ENCODE measurements around the gene FANCC.

FANCC gene

DNA sequence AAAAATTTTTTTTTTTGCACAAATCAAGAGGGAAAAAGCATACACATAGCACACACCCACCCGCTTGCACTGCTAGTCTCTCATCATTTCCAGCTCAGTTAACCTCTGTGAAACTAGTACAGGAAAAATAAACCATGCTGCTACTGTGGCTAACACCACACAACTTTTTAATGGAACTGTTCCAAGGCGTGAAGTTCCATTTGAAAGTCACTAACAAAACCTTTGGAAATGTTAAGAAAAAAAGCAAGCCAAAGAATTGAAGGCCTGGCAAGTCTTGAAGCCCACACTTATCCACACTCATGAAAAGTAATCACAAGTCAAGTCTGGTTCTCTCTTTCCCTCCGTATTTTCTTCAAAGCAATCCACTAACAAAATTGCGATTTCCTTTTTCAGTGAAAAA, 116.3 kb downstream of the FANCC start:
- no peaks in the 10 kb centered on the region for H3K9me3 ChIP-seq
- no peak for DNase-seq (ENCODE audit: low spot score in 2 of 2)
- no peaks in the 10 kb centered on the region for H3K36me3 ChIP-seq (replicated peaks)
- H3K27me3 ChIP-seq (ENCODE audit: low read depth), result no peaks in the 10 kb centered on the region
- no peak overlapping the region for H3K4me3 ChIP-seq
- in situ Hi-C loops (cut with MboI; ENCODE audit: low sequenced_read_pairs), result no loop called here
- H3K4me1 ChIP-seq, result peaks cover 32% of the 10 kb centered on the region

- in situ Hi-C loops (cut with MboI; ENCODE audit: low sequenced_read_pairs), result no loop called here
- H3K9me3 ChIP-seq, result no peaks in the 10 kb centered on the region
- H3K4me3 ChIP-seq, result no peak overlapping the region
- H3K36me3 ChIP-seq (replicated peaks), result no peaks in the 10 kb centered on the region
- no peak for DNase-seq (ENCODE audit: low spot score in 2 of 2)
- H3K27me3 ChIP-seq (ENCODE audit: low read depth), result no peaks in the 10 kb centered on the region
- peaks cover 6% of the 10 kb centered on the region; the same call in 1 of the 2 replicates for H3K4me1 ChIP-seq
Observed at GRCh38 chr9:95197692-95198271, 119.7 kb downstream of the FANCC start.

DNA sequence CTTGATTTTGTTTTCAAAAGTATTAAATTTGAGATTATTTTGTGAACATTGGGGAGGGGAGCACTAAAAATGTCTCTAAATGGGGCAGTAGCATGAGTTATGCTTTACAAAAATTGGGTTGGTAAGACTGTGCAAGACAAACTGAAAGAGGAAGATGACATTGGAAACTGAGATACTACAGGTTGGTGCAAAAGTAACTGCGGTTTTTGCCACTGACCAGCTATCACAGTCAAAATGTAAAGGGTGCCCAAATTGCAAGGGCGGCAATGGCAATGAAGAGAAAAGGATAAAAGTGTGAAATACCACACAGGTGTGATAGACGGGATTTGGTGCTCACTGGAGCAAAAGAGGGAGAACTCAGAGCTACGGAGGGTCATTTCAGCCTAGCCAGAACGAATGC, 124.0 kb downstream of the FANCC start:
- no peaks in the 10 kb centered on the region for H3K36me3 ChIP-seq (replicated peaks)
- peaks cover 3% of the 10 kb centered on the region; the same call in 1 of the 2 replicates for H3K4me1 ChIP-seq
- no peaks in the 10 kb centered on the region for H3K27me3 ChIP-seq (ENCODE audit: low read depth)
- no peak overlapping the region for H3K4me3 ChIP-seq
- H3K9me3 ChIP-seq, result no peaks in the 10 kb centered on the region
- in situ Hi-C loops (cut with MboI; ENCODE audit: low sequenced_read_pairs), result no loop called here
- no peak for DNase-seq (ENCODE audit: low spot score in 2 of 2)

DNA sequence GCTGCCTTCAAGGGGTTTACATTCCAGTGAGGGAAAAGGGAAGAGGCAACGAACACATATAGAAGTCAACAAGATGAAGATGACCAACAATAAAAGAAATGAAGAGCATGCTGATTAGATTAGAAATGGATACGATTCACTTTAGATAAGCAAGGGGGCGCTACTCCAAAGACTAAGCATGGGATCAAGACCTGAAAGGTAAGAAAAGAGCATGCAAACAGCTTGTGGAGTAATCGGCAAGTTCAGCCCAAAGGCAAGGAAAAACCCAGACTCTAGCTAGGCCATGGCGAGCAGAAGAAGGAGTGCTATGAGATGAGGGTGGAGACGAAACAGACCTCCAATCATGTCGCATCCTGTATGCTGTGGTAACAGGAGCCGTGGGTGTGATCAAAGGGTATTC, 124.4 kb downstream of the FANCC start:
- in situ Hi-C loops (cut with MboI; ENCODE audit: low sequenced_read_pairs), result no loop called here
- Histone ChIP-seq H3K9me3 (no peaks in the 10 kb centered on the region), H3K27me3 (ENCODE audit: low read depth) (no peaks in the 10 kb centered on the region), H3K4me1 (no peaks in the 10 kb centered on the region), H3K36me3 (replicated peaks) (no peaks in the 10 kb centered on the region), H3K4me3 (no peak overlapping the region)
- DNase-seq (ENCODE audit: low spot score in 2 of 2), result no peak

GRCh38 chr9:95192631-95193030, 124.9 kb downstream of the FANCC start:
- Histone ChIP-seq H3K4me1 (no peaks in the 10 kb centered on the region), H3K27me3 (ENCODE audit: low read depth) (no peaks in the 10 kb centered on the region), H3K9me3 (no peaks in the 10 kb centered on the region), H3K4me3 (no peak overlapping the region), H3K36me3 (replicated peaks) (no peaks in the 10 kb centered on the region)
- DNase-seq (ENCODE audit: low spot score in 2 of 2), result no peak
- in situ Hi-C loops (cut with MboI; ENCODE audit: low sequenced_read_pairs), result no loop called here

DNA sequence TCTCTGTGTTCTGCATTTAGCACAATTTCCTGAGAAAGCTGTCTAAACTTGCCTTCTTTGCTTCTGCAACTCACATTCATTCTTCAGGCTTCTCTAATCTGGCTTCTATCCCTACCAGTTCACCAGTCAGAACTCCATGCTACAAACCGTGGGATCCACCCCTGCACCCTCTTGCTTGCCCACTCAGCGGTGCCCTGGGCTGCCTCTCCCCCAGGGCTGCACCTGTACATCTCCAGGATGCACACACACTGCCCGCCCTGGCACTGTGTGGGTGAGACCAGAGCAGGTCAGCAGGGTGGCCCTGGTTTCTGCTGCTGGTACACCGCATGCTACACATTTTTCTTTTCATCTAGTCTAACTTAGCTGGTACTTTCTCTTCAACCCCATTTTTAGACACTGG, 127.1 kb downstream of the FANCC start:
- Histone ChIP-seq H3K9me3 (no peaks in the 10 kb centered on the region), H3K36me3 (replicated peaks) (no peaks in the 10 kb centered on the region), H3K4me3 (no peak overlapping the region), H3K27me3 (ENCODE audit: low read depth) (no peaks in the 10 kb centered on the region), H3K4me1 (no peaks in the 10 kb centered on the region)
- in situ Hi-C loops (cut with MboI; ENCODE audit: low sequenced_read_pairs), result no loop called here
- no peak for DNase-seq (ENCODE audit: low spot score in 2 of 2)

DNA sequence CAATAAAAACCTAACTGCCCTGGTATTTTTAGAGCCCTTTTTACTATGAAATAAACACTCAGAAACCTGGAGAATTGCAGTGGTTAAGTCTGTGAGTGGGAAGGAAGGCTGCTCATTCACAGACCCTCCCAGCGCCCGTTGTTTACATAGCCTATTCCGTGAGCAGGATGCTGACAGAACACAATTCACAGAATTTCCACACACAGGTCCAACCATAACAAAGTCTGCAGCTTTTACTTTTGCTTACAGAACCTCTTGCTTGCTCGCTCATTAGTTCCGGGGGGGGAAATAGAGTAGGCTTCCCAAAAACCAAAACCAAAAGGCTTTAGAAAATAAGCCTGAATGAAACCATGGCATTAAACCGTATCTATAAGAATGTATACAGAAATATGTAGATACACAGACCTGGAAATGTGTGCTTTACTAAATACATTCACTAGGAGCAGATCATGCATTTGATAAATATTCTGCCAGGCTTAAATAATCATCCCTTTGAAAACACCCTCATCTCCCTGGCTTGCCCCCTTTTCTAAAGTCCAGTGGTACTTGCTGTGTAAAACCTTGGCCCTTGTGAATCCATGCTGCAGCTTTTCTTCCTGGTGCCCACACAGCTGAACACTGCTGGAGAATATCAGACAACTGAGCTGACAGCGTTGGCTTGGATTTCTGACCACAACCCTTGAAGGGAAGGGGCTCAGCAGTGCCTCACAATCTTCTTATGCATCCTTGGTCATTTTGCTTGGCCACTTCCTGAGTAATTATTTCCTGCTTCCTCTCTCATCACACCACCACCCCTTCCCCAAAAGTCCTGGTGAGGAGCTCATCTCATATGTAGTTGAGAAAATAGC, 128.0 kb downstream of the FANCC start:
- H3K4me3 ChIP-seq, result no peak overlapping the region

GRCh38 chr9:95188459-95188858, 129.1 kb downstream of the FANCC start:
- Histone ChIP-seq H3K4me1 (no peaks in the 10 kb centered on the region), H3K36me3 (replicated peaks) (no peaks in the 10 kb centered on the region), H3K9me3 (no peaks in the 10 kb centered on the region), H3K4me3 (no peak overlapping the region), H3K27me3 (ENCODE audit: low read depth) (no peaks in the 10 kb centered on the region)
- DNase-seq (ENCODE audit: low spot score in 2 of 2), result no peak
- in situ Hi-C loops (cut with MboI; ENCODE audit: low sequenced_read_pairs), result no loop called here

More for the DNA sequence above, 128.0 kb downstream of the FANCC start:
- no peaks in the 10 kb centered on the region for H3K36me3 ChIP-seq (replicated peaks)
- H3K27me3 ChIP-seq (ENCODE audit: low read depth), result no peaks in the 10 kb centered on the region
- H3K9me3 ChIP-seq, result no peaks in the 10 kb centered on the region
- in situ Hi-C loops (cut with MboI; ENCODE audit: low sequenced_read_pairs), result no loop called here
- DNase-seq (ENCODE audit: low spot score in 2 of 2), result no peak
- no peaks in the 10 kb centered on the region for H3K4me1 ChIP-seq

DNA sequence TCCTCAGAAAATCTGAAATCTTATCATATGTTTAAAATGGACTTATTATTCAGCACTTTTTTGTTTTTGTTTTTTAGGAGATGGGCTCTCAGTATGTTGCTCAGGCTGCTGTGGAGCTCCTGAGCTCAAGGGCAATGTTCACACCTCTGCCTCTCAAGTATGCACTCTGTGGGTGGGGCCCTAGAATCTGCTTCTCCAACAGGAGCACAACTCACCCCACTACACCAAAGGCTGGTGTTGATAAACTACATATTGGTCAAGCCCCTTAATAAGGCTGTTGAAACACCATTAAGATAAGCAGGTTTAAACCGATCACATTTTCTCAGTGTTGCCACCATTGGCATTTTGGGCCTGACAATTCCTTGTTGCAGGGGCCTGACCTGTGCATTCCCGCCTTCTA, 131.6 kb downstream of the FANCC start:
- no peaks in the 10 kb centered on the region for H3K27me3 ChIP-seq (ENCODE audit: low read depth)
- in situ Hi-C loops (cut with MboI; ENCODE audit: low sequenced_read_pairs), result no loop called here
- H3K4me3 ChIP-seq, result no peak overlapping the region
- H3K4me1 ChIP-seq, result no peaks in the 10 kb centered on the region
- no peaks in the 10 kb centered on the region for H3K36me3 ChIP-seq (replicated peaks)
- no peaks in the 10 kb centered on the region for H3K9me3 ChIP-seq
- DNase-seq (ENCODE audit: low spot score in 2 of 2), result no peak

GRCh38 chr9:95182854-95183563, 134.5 kb downstream of the FANCC start:
- Histone ChIP-seq H3K4me1 (no peaks in the 10 kb centered on the region), H3K27me3 (ENCODE audit: low read depth) (no peaks in the 10 kb centered on the region), H3K36me3 (replicated peaks) (no peaks in the 10 kb centered on the region), H3K4me3 (no peak overlapping the region), H3K9me3 (no peaks in the 10 kb centered on the region)
- no peak for DNase-seq (ENCODE audit: low spot score in 2 of 2)
- in situ Hi-C loops (cut with MboI; ENCODE audit: low sequenced_read_pairs), result no loop called here

- H3K36me3 ChIP-seq (replicated peaks), result no peaks in the 10 kb centered on the region
- H3K4me3 ChIP-seq, result no peak overlapping the region
- H3K4me1 ChIP-seq, result no peaks in the 10 kb centered on the region
- H3K27me3 ChIP-seq (ENCODE audit: low read depth), result no peaks in the 10 kb centered on the region
- in situ Hi-C loops (cut with MboI; ENCODE audit: low sequenced_read_pairs), result no loop called here
- DNase-seq (ENCODE audit: low spot score in 2 of 2), result no peak
- H3K9me3 ChIP-seq, result no peaks in the 10 kb centered on the region
Observed at GRCh38 chr9:95181835-95182234, 135.7 kb downstream of the FANCC start.

DNA sequence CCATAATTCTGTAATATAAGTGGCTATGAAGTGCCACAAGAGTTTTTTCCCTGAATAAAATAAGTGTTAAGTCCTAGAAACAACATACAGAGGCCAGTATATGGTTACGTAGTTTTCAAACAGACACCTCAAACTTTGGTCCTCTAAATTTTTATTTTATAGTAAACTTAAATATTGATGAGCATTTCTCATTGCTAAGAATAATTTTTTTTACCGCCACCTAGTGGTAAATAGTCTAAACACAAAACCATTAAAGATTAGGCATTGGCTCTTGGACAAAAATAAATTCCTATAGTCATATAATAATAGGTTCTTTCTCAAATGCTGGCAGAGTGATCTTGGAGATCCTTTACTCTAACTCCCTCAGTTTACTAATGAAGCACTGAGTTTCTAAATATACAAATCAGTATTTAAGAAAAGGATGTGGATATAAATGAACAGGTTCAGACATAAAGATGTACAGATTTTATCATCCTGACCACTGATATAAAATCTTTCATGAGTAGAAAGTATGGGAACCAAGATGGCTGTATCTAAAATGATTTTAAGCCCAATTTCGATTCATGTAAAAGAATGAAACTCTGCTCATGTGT, 136.2 kb downstream of the FANCC start:
- in situ Hi-C loops (cut with MboI; ENCODE audit: low sequenced_read_pairs), result no loop called here
- peak in 1 of 2 experiments; percentile 19 for DNase-seq (ENCODE audit: low spot score in 2 of 2)
- H3K4me3 ChIP-seq, result no peak overlapping the region

DNA sequence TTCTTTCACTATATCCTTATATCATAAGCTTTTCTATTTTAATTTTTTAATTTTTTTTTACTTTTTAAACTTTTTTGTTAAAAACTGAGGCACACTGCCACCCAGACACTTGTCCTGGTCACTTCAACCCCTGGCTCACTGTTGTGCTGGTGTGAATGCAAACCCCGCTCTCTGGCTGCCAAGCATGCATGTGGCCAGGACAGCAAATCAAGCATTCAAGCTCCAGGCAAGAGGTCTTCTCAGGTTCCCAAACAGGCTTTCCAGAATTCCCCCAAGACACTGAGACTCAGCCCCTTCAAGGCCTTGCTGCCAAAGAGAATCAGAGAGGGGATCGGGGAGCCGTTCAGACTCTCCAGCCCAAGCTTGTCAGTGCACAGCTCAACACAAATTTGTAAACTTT, 139.9 kb downstream of the FANCC start:
- DNase-seq (ENCODE audit: low spot score in 2 of 2), result no peak
- Histone ChIP-seq H3K4me3 (no peak overlapping the region), H3K9me3 (no peaks in the 10 kb centered on the region), H3K36me3 (replicated peaks) (no peaks in the 10 kb centered on the region), H3K27me3 (ENCODE audit: low read depth) (no peaks in the 10 kb centered on the region), H3K4me1 (no peaks in the 10 kb centered on the region)
- in situ Hi-C loops (cut with MboI; ENCODE audit: low sequenced_read_pairs), result no loop called here

More for the DNA sequence above, 136.2 kb downstream of the FANCC start:
- no peaks in the 10 kb centered on the region for H3K36me3 ChIP-seq (replicated peaks)
- no peaks in the 10 kb centered on the region for H3K9me3 ChIP-seq
- H3K4me1 ChIP-seq, result no peaks in the 10 kb centered on the region
- no peaks in the 10 kb centered on the region for H3K27me3 ChIP-seq (ENCODE audit: low read depth)

Measured in HAP-1 (cell line).